K562 (cell line): ENCODE data around the gene ACTL10. TPM values are rescaled to one million over a fixed set of nuclear protein-coding genes. Genes with fewer than 3 reads are reported as not detected.

ENCODE experiments used
- ATAC-seq: fragments of 200-7000 bp; cut with Tn5 transposase; 3 replicates; pipeline ENCODE4 v1.9.1; 2020; ENCODE audit warnings: moderate library complexity
- BruUV-seq: library from RNA; stranded (reverse); fragments of 400-500 nt; replicated peaks from 2 replicates; lab custom pipeline; 2021; lab: Mats Ljungman, UMichigan
- CTCF ChIA-PET: fragments of 300-600 bp; formaldehyde crosslinking; extraction: SDS; loops from one replicate; lab custom pipeline; 2021; ENCODE audit warnings: low intra/inter-chr PET ratio; lab: Yijun Ruan, JAX
- POLR2A ChIA-PET: fragments of 300-600, 350-650 bp; sonication (Branson Sonifier 250); formaldehyde crosslinking; extraction: SDS; loops from one replicate; lab custom pipeline; 2021; ENCODE audit warnings: antibody characterized with exemption, inconsistent platforms; lab: Yijun Ruan, JAX
- DNase-seq, 4 experiments: peaks; one replicate each; pipeline versions ENCODE4 v3.0.0 to v3.0.0-alpha.2; 2011 to 2018; ENCODE audit warnings: low spot score in 3 of 4, mixed read lengths in 3 of 4; ENCODE audit errors: extremely low read depth in 1 of 4
- FAIRE-seq: peaks from 2 replicates; lab custom pipeline; 2011; peaks lifted over from hg19 to GRCh38; lab: Jason Lieb, UNC
- H2AFZ ChIP-seq: 2 replicates; pipeline ENCODE4 v1.6.0; 2011; ENCODE audit warnings: low read depth, low read length, control low read depth, inconsistent platforms
- H3K27ac ChIP-seq: fragments of 200-600 bp; 3 replicates; pipeline ENCODE4 v1.8.0; 2011; ENCODE audit warnings: low read depth, mild to moderate bottlenecking, control low read depth, inconsistent platforms, low read length, moderate library complexity, mixed read lengths; ENCODE audit errors: extremely low read depth
- H3K27me3 ChIP-seq, 2 experiments: fragments of 300-600 bp in 1 of 2; 2 replicates in 1 of 2; 3 replicates in 1 of 2; pipeline versions ENCODE4 v1.6.0 to v1.8.0; 2011; ENCODE audit warnings: inconsistent platforms in 2 of 2, low read length in 2 of 2, mild to moderate bottlenecking in 1 of 2, mixed read lengths in 1 of 2, moderate library complexity in 1 of 2; ENCODE audit not compliant: control insufficient read depth in 2 of 2, insufficient read depth in 2 of 2
- H3K36me3 ChIP-seq: fragments of 300-600 bp; 3 replicates; pipeline ENCODE4 v1.8.0; 2011; ENCODE audit warnings: mild to moderate bottlenecking, low read length, inconsistent platforms; ENCODE audit not compliant: control insufficient read depth, insufficient read depth
- H3K4me1 ChIP-seq, 2 experiments: fragments of 200-600 bp in 1 of 2; replicated peaks in 1 of 2; 2 replicates in 1 of 2; 3 replicates in 1 of 2; pipeline versions ENCODE4 v1.5.1 to v1.8.0; 2011; ENCODE audit warnings: inconsistent platforms in 2 of 2, low read length in 2 of 2, mild to moderate bottlenecking in 1 of 2, mixed read lengths in 1 of 2, moderate library complexity in 1 of 2; ENCODE audit not compliant: control insufficient read depth in 2 of 2, insufficient read depth in 2 of 2
- H3K4me2 ChIP-seq: 2 replicates; pipeline ENCODE4 v1.6.1; 2011; ENCODE audit warnings: low read length, control low read depth, inconsistent platforms, mixed read lengths; ENCODE audit not compliant: insufficient read depth
- H3K4me3 ChIP-seq: fragments of 200-600 bp; sonication (generic), shearing (Covaris generic); 2 replicates; pipeline ENCODE4 v1.5.1; 2016; ENCODE audit warnings: control low read depth, inconsistent platforms
- H3K79me2 ChIP-seq: fragments of 200-600 bp; 3 replicates; pipeline ENCODE4 v1.8.0; 2011; ENCODE audit warnings: low read length, inconsistent platforms; ENCODE audit not compliant: control insufficient read depth, insufficient read depth
- H3K9ac ChIP-seq, 2 experiments: 2 replicates each; pipeline versions ENCODE4 v1.6.0 to v1.6.1; 2011; ENCODE audit warnings: low read depth in 2 of 2, low read length in 2 of 2, control low read depth in 1 of 2, inconsistent platforms in 1 of 2, mild to moderate bottlenecking in 1 of 2, mixed read lengths in 1 of 2; ENCODE audit not compliant: insufficient read depth in 1 of 2
- H3K9me1 ChIP-seq: one replicate; pipeline ENCODE4 v1.6.0; 2011; ENCODE audit warnings: inconsistent platforms, mild to moderate bottlenecking, low read length, moderate library complexity; ENCODE audit not compliant: control insufficient read depth, insufficient read depth
- H3K9me3 ChIP-seq: replicated peaks from 2 replicates; pipeline ENCODE4 v1.5.1; 2011; ENCODE audit warnings: low read depth, low read length, inconsistent platforms; ENCODE audit not compliant: control insufficient read depth, insufficient read depth
- H4K20me1 ChIP-seq: replicated peaks from 2 replicates; pipeline ENCODE4 v1.6.1; 2011; ENCODE audit warnings: low read length, inconsistent platforms, mixed read lengths; ENCODE audit not compliant: control insufficient read depth, insufficient read depth
- ATF7 ChIP-seq: fragments of 450-650 bp; IDR thresholded peaks from 2 replicates; pipeline ENCODE4 v1.7.1; 2014; ENCODE audit warnings: mild to moderate bottlenecking, moderate library complexity
- CSDE1 ChIP-seq, 2 experiments: fragments of 450-650 bp; IDR thresholded peaks; 2 replicates each; pipeline ENCODE4 v1.6.1; 2016; ENCODE audit warnings: mild to moderate bottlenecking in 1 of 2
- HNRNPH1 ChIP-seq: fragments of 200-400 bp; formaldehyde crosslinking; optimal IDR thresholded peaks from 2 replicates; pipeline ENCODE3; 2017; ENCODE audit warnings: low read depth, mild to moderate bottlenecking, low read length, moderate library complexity
- KDM2B ChIP-seq: fragments of 250-450 bp; sonication (Bioruptor Pico); IDR thresholded peaks from 2 replicates; pipeline ENCODE4 v1.8.0; 2021; ENCODE audit warnings: mild to moderate bottlenecking, moderate library complexity
- PHB2 ChIP-seq: fragments of 450-650 bp; IDR thresholded peaks from 2 replicates; pipeline ENCODE4 v1.6.1; 2017; ENCODE audit warnings: low read depth
- TARDBP ChIP-seq: fragments of 450-650 bp; IDR thresholded peaks from 2 replicates; pipeline ENCODE4 v1.6.1; 2016
- ZFX ChIP-seq: sonication (generic); formaldehyde crosslinking; IDR thresholded peaks from 2 replicates; pipeline ENCODE4 v1.8.0; 2022; ENCODE audit warnings: mild to moderate bottlenecking, missing genetic modification reagents, moderate library complexity
- ZNF140 ChIP-seq: fragments of 250-450 bp; sonication (Bioruptor Pico); IDR thresholded peaks from 2 replicates; pipeline ENCODE4 v1.8.0; 2021; ENCODE audit warnings: moderate library complexity, mild to moderate bottlenecking, inconsistent platforms
- ZNF197 ChIP-seq: fragments of 200-800 bp; sonication (Bioruptor generic); IDR thresholded peaks from 2 replicates; pipeline ENCODE4 v1.6.1; 2016; ENCODE audit warnings: low read depth, missing genetic modification characterization, missing compliant biosample characterization
- ZNF699 ChIP-seq: fragments of 250-450 bp; sonication (Bioruptor Pico); IDR thresholded peaks from 2 replicates; pipeline ENCODE4 v1.8.0; 2021; ENCODE audit warnings: mild to moderate bottlenecking, moderate library complexity; ENCODE audit not compliant: insufficient replicate concordance
- ZNF75A ChIP-seq: fragments of 450-650 bp; formaldehyde crosslinking; IDR thresholded peaks from 2 replicates; pipeline ENCODE4 v1.4.0; 2020; ENCODE audit warnings: mild to moderate bottlenecking
- WGBS: fragments of 100-300 bp; shearing (Covaris generic); methylation state at CpG from one replicate; pipeline ENCODE4 v1.1.6; 2016; ENCODE audit warnings: low coverage, mixed read lengths; ENCODE audit not compliant: insufficient coverage; ENCODE audit errors: missing lambda C conversion rate; 5-methylcytosine and 5-hydroxymethylcytosine counted together
- in situ Hi-C: fragments of 300-500 bp; cut with MboI; formaldehyde crosslinking; loops from 4 replicates; pipeline ENCODE4 v1.15.0; 2018; ENCODE audit warnings: inconsistent platforms, mixed read lengths
- intact Hi-C: fragments of 100-400 bp; cut with micrococcal nuclease; formaldehyde crosslinking; loops from 2 replicates; pipeline ENCODE4 v1.14.2; 2022
- polyA plus RNA-seq, 8 experiments: library from polyadenylated mRNA; depleted of rRNA in 4 of 8; stranded (reverse) in 5 of 8; unstranded in 3 of 8; fragments of >200 nt; fragmentation: Nextera tagmentation in 2 of 8; fragmentation: Illumina TruSeq in 1 of 8; extraction: Ambion mirVana in 2 of 8; extraction: Trizol in 1 of 8; gene quantifications; 2 replicates each; pipeline versions ENCODE4 v1.2.1 to v1.2.3, GENCODE V29; 2011 to 2014; ENCODE audit warnings: inconsistent platforms in 1 of 8, missing spikeins in 1 of 8
- total RNA-seq, 7 experiments: library from RNA; depleted of rRNA in 6 of 7; stranded (reverse); fragments of >200 nt in 6 of 7; fragmentation: Illumina TruSeq in 2 of 7; extraction: Trizol in 2 of 7; gene quantifications; 2 replicates each; pipeline versions ENCODE4 v1.2.1 to v1.2.3, GENCODE V29; 2011 to 2021; ENCODE audit warnings: low replicate concordance in 1 of 7
- TF ChIP-seq, protein P1 (sequence below): fragments of 450-650 bp; IDR thresholded peaks from one replicate; pipeline ENCODE4 v1.6.1; 2018; ENCODE audit warnings: mild to moderate bottlenecking, moderate library complexity; ENCODE audit not compliant: partially characterized antibody
- TF ChIP-seq, protein P2 (sequence below): sonication (generic); formaldehyde crosslinking; IDR thresholded peaks from 2 replicates; pipeline ENCODE4 v1.8.0; 2022; ENCODE audit warnings: mild to moderate bottlenecking, missing genetic modification reagents
- TF ChIP-seq, protein P3 (sequence below): sonication (generic); formaldehyde crosslinking; IDR thresholded peaks from 2 replicates; pipeline ENCODE4 v1.8.0; 2022; ENCODE audit warnings: missing genetic modification reagents, mild to moderate bottlenecking, borderline replicate concordance

The ACTL10 gene
- total and polyA plus RNA-seq, 9 of the 15 experiments (the other 6 are each of a cell fraction or from before 2014, with no cell fraction given): 0.07 to 0.14 TPM; not detected in 7

DNA sequence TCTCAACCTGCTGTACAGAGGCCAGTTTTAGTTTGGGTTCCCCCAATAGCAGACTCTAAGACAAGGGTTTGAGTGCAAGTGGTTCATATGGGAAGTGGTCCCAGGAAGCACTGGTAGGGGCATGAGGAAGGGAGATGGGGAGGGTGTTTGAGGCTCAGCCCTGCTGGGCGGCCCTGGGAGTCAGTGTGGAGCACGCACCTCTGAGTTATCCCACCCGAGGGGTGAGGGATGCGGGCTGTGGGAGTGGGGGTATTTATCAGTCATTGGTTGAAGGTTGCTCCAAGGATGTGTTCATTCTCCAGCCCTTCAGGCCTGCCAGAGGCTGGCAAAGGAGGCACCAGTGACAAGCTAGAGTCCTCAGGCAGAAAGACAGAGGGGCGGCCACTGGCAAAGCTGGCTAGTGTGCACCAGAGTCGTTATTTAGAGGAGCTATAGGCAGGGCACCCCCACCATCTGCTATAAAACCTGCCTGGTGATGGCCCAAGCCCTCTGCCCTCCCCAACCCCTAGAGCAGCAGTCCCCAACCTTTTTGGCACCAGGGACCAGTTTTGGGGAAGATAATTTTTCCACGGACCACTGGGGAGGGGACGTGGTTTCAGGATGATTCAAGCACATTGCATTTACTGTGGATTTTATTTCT is 36.9 kb downstream of the ACTL10 start:
- Histone ChIP-seq H3K9me3 (no peaks in the 10 kb centered on the region), H3K4me3 (no peak overlapping the region), H3K4me1 (no peaks in the 10 kb centered on the region; a peak in 1 of 5 replicates), H4K20me1 (no peaks in the 10 kb centered on the region), H3K36me3 (peaks cover 13% of the 10 kb centered on the region; the same call in 2 of the 3 replicates), H3K9me1 (peaks cover 4% of the 10 kb centered on the region), H3K27me3 (no peaks in the 10 kb centered on the region; a peak in 1 of 5 replicates), H3K9ac (no peak overlapping the region; a peak in 1 of 4 replicates), H2AFZ (no peak overlapping the region), H3K4me2 (no peak overlapping the region), H3K79me2 (no peaks in the 10 kb centered on the region), H3K27ac (no peak overlapping the region)
- intact Hi-C loops: no loop called here
- DNase-seq (no peak), ATAC-seq (no peak; the same call in 2 of the 3 replicates), FAIRE-seq (no peak)
- TF ChIP-seq ZNF140 (CRISPR knock-in tag) (no peak), CSDE1 (IDR thresholded peaks at IDR 0.05) (no peak), HNRNPH1 (no peak), ATF7 (no peak), TARDBP (no peak), ZNF699 (no peak), ZNF75A (CRISPR knock-in tag) (no peak), ZFX (CRISPR knock-in tag) (no peak), KDM2B (CRISPR knock-in tag) (no peak), PHB2 (no peak), ZNF197 (CRISPR knock-in tag) (no peak)
- TF ChIP-seq, protein P1, sequence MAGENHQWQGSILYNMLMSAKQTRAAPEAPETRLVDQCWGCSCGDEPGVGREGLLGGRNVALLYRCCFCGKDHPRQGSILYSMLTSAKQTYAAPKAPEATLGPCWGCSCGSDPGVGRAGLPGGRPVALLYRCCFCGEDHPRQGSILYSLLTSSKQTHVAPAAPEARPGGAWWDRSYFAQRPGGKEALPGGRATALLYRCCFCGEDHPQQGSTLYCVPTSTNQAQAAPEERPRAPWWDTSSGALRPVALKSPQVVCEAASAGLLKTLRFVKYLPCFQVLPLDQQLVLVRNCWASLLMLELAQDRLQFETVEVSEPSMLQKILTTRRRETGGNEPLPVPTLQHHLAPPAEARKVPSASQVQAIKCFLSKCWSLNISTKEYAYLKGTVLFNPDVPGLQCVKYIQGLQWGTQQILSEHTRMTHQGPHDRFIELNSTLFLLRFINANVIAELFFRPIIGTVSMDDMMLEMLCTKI: no peak
- TF ChIP-seq, protein P2, sequence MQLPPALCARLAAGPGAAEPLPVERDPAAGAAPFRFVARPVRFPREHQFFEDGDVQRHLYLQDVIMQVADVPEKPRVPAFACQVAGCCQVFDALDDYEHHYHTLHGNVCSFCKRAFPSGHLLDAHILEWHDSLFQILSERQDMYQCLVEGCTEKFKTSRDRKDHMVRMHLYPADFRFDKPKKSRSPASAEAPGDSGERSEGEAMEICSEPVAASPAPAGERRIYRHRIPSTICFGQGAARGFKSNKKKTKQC (CRISPR knock-in tag): no peak
- TF ChIP-seq, protein P3, sequence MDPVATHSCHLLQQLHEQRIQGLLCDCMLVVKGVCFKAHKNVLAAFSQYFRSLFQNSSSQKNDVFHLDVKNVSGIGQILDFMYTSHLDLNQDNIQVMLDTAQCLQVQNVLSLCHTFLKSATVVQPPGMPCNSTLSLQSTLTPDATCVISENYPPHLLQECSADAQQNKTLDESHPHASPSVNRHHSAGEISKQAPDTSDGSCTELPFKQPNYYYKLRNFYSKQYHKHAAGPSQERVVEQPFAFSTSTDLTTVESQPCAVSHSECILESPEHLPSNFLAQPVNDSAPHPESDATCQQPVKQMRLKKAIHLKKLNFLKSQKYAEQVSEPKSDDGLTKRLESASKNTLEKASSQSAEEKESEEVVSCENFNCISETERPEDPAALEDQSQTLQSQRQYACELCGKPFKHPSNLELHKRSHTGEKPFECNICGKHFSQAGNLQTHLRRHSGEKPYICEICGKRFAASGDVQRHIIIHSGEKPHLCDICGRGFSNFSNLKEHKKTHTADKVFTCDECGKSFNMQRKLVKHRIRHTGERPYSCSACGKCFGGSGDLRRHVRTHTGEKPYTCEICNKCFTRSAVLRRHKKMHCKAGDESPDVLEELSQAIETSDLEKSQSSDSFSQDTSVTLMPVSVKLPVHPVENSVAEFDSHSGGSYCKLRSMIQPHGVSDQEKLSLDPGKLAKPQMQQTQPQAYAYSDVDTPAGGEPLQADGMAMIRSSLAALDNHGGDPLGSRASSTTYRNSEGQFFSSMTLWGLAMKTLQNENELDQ (CRISPR knock-in tag): no peak
- CTCF ChIA-PET: no interaction called here
- POLR2A ChIA-PET: interaction anchor here (0.9 to 1.3 kb wide), 2 partner anchors 10 to 31 kb away, joined by 3 to 4 read pairs; no protein-coding TSS in a partner anchor
- no TSS peak for BruUV-seq
- 74% methylated on average over 8 of the region's 8 CpGs for WGBS
- in situ Hi-C loops: no loop called here
